GM18951 (cell line): ENCODE results near the gene PSMC3IP.
A peak's percentile ranks its signal among the peaks of the same experiment; 100 is the strongest.
"Not testable (repeated sequence)": the region's sequence is repeated elsewhere in the genome, so short reads cannot be mapped to it uniquely, and the experiment has no call there.

Experiments
- POLR2A ChIP-seq: IDR thresholded peaks from 4 replicates; pipeline ENCODE4 v1.6.1; 2011; ENCODE audit warnings: mild to moderate bottlenecking; ENCODE audit not compliant: insufficient read length, insufficient read depth; ENCODE audit errors: extremely low read depth
- in situ Hi-C: fragments of 300-500 bp; cut with MboI; formaldehyde crosslinking; loops from one replicate; pipeline ENCODE4 v1.12.0; 2022; ENCODE audit warnings: low sequenced_read_pairs, mixed read lengths, inconsistent platforms; ENCODE audit not compliant: unreplicated experiment

PSMC3IP gene, protein sequence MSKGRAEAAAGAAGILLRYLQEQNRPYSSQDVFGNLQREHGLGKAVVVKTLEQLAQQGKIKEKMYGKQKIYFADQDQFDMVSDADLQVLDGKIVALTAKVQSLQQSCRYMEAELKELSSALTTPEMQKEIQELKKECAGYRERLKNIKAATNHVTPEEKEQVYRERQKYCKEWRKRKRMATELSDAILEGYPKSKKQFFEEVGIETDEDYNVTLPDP

DNA sequence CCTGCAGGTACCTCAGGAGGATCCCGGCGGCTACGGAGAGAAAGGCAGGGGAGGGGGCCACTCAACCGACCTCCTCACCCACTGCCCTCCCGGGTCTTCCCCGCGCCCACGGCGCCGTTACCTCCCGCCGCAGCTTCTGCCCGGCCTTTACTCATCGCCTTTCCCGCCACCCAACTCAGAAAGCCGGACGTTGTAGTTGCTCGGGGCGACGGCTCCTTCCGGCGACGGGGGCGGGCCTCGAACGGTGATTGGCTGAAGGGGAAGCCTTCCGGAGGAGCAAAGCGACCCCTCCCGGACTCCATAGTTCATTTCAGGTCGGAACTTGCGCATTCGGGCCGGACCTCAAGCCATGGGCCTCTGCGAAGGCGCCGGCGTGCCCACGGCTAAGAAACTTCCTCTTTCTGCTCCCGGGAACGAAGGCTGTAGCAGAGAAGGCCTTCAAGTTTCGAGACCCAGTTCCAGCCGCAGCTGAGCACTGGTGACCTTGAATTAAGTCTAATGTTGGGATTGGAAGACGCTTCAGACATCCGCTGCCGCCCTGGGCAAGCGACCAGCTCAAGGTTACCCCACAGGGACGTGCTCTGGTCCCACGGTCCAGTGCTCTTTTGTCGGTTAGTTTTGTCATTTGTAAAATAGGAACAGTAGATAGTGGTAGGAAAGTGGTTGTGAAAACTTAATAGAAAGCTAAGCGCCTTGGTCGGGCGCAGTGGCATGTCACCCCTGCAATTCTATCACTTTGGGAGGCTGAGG lies at the start of gene PSMC3IP:
PSMC3IP (minus strand) TSS at position 198 of the 750 bp plus-strand sequence; CDS start at position 155, 43 bp downstream.
- in situ Hi-C loops = no loop called here
- peak; percentile 84 for TF ChIP-seq POLR2A

DNA sequence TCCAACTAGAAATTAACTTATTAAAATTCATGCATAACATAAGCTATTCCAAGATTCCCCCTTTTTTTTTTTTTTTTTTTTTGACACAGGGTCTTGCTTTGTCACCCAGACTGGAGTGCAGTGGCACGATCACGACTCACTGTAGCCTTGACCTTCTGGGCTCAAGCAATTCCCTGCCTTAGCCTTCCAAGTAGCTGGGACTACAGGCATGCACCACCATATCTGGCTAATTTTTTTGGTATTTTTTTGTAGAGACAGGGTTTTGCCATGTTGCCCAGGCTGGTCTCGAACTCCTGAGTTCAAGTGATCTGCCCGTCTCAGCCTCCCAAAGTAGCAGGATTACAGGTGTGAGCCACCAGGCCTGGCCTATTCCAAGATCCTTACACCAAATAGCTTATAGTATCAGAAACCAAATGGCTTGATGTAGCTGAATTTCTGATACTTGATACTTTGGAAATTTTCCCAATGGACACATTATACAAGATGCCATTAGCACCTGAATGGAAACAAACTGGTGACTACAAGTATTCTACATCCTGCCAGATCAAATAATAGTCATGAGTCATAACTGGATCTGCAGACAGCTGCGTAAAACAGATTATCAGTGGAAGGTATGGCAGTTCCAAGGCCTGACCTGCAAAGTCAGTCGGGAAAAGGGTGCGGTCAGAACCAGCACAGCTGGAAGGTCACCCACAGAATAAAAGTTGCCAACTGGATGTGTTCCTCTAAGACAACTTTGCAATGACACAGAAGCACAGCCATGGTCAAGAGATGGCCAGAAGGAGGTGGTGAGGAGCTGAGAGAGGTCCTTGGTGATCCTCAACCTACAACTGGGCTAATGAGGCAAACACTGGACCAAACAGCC lies 46.4 kb upstream of the PSMC3IP start:
- no peak for TF ChIP-seq POLR2A
- in situ Hi-C loops = no loop called here

DNA sequence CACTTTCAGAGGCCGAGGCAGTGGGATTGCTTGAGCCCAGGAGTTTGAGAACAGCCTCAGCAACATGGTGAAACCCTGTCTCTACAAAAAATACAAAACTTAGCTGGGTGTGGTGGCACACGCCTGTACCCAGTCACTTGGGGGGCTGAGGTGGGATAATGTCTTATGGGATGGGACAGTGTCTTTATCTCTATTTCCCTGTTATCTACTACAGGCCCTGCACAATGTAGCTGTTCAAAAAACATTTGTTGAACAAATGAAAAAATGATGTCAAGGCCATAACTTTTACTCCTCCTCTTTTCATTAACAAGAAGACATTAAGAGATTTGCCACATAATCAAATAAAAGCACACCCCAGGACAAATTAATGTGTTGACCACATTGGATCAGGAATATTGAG lies 45.7 kb upstream of the PSMC3IP start:
- no peak for TF ChIP-seq POLR2A
- in situ Hi-C loops = no loop called here

DNA sequence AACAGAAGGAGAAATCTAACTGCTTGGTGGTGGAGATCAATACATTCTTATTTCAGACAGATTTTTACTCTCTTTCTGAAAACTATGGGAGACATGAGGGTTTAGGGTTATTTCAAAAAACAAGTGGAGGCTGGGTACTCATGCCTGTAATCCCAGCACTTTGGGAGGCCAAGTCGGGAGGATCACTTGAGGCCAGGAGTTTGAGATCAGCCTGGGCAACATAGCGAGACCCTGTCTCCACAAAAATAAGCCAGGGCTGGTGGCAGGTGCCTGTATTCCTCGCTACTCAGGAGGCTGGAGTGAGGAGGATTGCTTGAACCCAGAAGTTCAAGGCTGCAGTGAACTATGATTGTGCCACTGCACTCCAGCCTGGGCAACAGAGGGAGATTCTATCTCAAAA lies 44.5 kb upstream of the PSMC3IP start:
- in situ Hi-C loops = not testable (repeated sequence)

DNA sequence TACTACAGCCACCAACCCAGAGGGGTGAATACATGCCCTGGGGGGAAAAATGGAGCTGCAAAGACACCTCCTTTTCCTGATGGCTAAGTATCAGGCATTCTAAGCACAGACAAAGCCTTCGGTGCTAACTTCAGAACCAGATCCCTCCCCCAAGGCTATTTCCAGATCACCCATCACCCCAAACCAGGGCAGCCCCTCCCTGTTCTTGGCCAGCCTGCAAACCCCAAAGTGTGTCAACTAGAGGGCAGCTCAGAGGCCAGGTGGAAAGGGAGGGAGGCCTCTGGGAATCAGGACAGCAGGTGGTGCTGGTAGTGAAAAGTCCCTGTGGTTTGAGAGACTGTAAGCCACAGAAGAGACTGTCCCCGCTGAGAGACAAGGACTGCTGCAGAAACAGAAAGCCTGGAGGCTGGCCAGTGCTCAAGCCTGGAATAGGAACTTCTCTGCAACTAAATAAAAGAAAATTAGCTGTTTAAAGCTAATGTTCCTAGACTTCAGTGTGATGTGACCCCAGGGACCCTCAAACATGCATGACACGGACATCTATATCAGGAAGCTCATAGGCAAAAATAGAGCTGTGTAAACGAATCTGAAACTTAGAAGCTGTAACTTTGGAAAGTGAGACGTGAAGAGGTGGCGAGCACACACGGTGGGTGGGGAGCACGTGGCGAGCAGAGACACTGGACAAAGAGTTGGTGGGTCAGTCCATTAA lies 41.1 kb upstream of the PSMC3IP start:
- TF ChIP-seq POLR2A = peak; percentile 35
- in situ Hi-C loops = no loop called here

DNA sequence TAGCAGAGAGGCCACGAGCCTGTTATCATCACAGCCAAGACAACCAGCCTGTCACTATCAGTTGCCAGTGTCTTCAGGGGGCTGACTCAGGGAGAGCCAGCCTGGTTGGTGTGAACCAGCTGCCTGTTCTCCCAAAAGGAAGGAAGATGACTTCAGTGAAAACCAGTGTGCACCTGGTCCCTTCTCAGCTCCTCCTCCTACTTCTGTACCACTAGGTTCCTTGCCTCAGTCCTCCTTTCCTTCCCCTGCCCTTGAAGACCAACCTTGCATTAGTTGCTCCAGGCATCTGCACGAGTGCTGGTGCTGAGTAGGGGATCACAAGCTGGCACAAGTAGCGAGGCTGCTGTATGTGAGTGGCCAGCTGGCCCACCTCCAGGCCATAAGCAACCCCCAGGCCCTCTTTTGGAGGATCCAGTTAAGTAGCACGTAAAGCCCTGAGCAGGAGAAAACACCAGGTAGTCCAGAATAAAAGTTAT lies 40.5 kb upstream of the PSMC3IP start:
- in situ Hi-C loops = no loop called here

DNA sequence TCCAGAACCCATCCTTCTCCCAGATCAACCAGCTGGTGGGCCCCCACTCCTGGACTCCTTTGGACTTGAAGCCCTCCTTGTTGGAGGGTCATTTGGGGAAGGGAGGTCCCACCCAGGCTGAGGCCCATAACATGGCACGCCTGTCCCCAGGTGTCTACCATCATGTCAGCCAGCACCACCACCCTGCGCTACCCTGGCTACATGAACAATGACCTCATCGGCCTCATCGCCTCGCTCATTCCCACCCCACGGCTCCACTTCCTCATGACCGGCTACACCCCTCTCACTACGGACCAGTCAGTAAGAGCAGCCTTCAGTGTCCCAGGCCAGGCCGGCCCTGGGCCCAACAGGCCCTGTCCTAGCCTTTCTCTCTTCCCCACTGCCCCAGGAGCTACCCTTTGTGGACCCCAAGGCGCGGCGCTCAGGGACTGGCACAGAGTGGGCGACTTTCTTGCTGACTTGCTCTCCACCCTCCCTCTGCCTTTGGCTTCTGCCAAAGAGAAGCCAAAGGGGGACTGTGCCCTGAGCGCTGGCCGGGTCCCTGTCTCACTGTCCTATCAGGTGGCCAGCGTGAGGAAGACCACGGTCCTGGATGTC lies 36.3 kb upstream of the PSMC3IP start:
- no peak for TF ChIP-seq POLR2A
- in situ Hi-C loops = no loop called here

More for the DNA sequence above, 40.5 kb upstream of the PSMC3IP start:
- peak; percentile 52 for TF ChIP-seq POLR2A

DNA sequence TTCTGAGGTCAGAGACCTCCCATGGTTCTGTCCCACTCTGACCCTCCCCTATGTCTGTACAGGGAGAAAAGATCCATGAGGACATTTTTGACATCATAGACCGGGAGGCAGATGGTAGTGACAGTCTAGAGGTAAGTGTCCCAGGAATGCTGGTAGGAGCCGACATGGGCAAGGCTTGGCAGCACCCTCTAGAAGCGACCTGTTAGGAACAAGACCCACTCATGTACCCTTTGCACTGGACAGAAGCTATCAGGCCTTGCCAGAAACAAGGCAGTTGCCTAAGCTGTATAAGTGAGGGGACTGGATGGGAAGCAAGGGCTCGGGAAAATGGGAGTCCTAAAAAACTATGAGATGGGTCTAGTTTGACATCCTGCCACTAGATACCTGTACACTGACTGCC lies 34.5 kb upstream of the PSMC3IP start:
- in situ Hi-C loops = no loop called here
- TF ChIP-seq POLR2A = no peak

DNA sequence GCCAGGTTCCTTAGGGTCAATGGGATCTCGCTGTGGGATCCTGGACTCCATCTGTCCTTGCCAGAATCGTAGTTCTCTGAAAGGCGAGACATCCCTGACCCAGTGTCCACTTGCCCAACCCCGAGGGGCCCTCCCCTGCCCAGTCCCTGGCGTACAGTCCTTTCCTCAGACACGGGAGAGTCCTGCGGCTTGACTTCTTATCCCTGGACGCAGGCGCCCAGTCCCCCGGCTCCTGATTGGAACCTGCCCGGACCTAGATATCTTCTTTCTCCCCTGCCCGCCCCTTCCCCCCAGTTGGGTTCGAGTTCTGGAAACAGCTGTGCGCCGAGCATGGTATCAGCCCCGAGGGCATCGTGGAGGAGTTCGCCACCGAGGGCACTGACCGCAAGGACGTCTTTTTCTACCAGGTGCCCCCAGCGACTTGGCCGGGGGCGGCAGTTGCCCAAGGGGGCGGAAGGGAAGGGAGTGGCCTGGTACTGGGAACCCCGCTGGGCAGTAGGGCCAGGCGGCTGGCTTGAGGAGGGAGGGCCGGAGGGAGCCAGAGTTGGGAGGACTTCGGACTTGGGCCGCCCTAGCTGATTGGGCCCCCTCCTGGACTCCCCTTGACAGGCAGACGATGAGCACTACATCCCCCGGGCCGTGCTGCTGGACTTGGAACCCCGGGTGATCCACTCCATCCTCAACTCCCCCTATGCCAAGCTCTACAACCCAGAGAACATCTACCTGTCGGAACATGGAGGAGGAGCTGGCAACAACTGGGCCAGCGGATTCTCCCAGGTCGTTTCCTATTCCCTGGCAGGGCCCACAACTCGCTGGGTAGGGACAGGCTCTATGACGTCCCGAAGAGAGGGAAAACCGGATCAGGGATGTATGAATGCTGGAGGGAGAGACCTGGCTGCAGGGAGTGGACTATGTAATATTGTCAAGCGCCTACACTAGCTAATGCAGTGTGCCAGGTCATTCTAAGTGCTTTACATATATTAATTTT lies 32.6 kb upstream of the PSMC3IP start:
- in situ Hi-C loops = not testable (repeated sequence)

DNA sequence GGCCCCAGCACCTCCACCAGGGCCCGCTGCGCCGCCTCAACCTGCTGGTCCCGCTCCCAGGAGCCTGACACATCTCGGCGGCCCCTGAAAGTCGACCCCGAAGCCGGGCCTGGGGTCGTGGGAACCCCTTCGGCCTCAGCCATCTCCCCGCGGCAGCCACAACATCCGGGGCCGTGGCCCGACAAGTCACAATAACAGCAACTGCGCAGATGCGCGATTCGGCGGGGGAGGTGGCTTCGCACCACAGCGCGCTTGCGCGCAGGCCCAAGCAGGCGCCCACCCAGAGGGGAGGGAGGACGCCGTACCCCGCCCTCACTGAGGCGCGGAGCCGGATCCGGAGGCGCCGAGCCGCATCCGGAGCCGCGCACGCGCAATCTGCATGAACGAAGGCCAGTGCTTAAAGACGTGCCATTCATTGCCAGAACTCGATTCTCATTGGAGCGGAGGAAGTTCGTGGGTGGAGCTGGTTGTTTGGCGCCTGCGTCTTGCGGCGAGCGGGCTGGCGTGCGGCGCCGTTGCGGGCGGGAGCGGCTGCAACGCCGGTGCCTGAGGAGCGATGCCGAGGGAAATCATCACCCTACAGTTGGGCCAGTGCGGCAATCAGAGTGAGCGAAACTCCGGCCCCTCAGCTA lies 31.8 kb upstream of the PSMC3IP start, which contains the start of the genes RETREG3 and TUBG1:
RETREG3 (minus strand) TSS at position 193 of the 632 bp plus-strand sequence; CDS start at position 143, 50 bp downstream.
TUBG1 (plus strand) TSS at position 502 of the 632 bp plus-strand sequence; CDS start at position 557, 55 bp downstream.
- peak; percentile 91 for TF ChIP-seq POLR2A
- in situ Hi-C loops = no loop called here

DNA sequence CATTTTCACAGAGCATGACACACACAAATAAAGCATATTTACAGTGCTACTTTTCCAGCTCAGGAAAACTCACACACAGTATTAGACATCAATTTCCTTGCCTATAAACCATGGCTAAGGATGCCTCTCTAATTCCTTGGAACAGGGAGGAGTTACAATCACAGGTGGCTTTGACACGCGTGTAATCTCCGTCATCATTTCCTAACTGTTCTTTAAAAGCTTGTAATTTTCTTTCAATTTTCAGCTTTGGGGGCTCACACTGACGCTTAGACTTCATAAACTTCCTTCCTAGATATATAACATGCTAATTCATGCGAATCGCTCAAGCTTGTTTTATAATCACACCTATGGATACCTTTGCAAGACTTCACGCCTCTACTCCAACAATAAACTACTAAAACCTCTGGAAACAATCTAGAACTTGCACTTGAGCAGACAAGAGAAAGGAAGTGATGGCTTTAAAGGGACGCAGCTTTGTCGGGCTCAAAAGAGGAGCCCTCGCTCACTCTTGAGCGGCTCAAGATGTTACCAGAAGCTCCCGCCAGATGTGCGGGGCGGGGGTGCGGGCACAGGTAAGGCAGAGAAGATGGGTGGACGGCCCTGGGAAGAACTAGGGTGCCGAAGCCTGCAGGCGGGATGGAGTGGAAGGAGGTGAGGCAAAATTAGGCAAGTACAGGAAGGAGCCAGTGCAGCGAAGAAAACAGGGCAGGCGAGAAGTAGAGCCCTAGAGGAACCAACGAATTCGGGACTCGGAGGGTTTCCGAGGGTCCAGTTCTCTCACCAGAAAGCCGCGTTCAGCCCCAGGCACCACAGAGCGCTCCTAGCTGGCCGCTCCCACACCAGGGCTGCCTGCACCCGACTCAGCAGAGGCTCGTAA lies 31.0 kb upstream of the PSMC3IP start:
- TF ChIP-seq POLR2A = no peak
- in situ Hi-C loops = no loop called here
